Measurements from ENCODE around the gene NPAS1.
"Not testable (repeated sequence)": the region's sequence is repeated elsewhere in the genome, so short reads cannot be mapped to it uniquely, and the experiment has no call there.

The NPAS1 gene

GRCh38 chr19:47006496-47006895 is 13.1 kb upstream of the NPAS1 start:
- FAIRE-seq (no peak), DNase-seq (ENCODE audit: insufficient read length, low spot score) (no peak)
- TF ChIP-seq CTCF (IDR thresholded peaks at IDR 0.05; ENCODE audit: insufficient read depth, missing control alignments) = no peak

- DNase-seq (ENCODE audit: insufficient read length, low spot score); FAIRE-seq: not testable (repeated sequence)
Observed at GRCh38 chr19:47010549-47010948, 9.1 kb upstream of the NPAS1 start.

- no peak for DNase-seq (ENCODE audit: insufficient read length, low spot score)
- peak; percentile 77 for FAIRE-seq
- no peak for TF ChIP-seq CTCF (IDR thresholded peaks at IDR 0.05; ENCODE audit: insufficient read depth, missing control alignments)
Observed at GRCh38 chr19:47012617-47013016, 7.0 kb upstream of the NPAS1 start.

- TF ChIP-seq CTCF (IDR thresholded peaks at IDR 0.05; ENCODE audit: insufficient read depth, missing control alignments) = peak; percentile 85
- FAIRE-seq (no peak), DNase-seq (ENCODE audit: insufficient read length, low spot score) (no peak)
Observed at GRCh38 chr19:47013041-47013517, 6.6 kb upstream of the NPAS1 start.

GRCh38 chr19:47018923-47019322 is 714 bp upstream of the NPAS1 start:
- no peak for DNase-seq (ENCODE audit: insufficient read length, low spot score)
- TF ChIP-seq CTCF (IDR thresholded peaks at IDR 0.05; ENCODE audit: insufficient read depth, missing control alignments) = no peak
- FAIRE-seq = no peak

GRCh38 chr19:47020132-47020805 is 632 bp downstream of the NPAS1 start:
- no peak for TF ChIP-seq CTCF (IDR thresholded peaks at IDR 0.05; ENCODE audit: insufficient read depth, missing control alignments)
- DNase-seq (ENCODE audit: insufficient read length, low spot score) = no peak
- FAIRE-seq = no peak

GRCh38 chr19:47020992-47021496 is 1.4 kb downstream of the NPAS1 start:
- FAIRE-seq (no peak), DNase-seq (ENCODE audit: insufficient read length, low spot score) (no peak)
- TF ChIP-seq CTCF (IDR thresholded peaks at IDR 0.05; ENCODE audit: insufficient read depth, missing control alignments) = no peak

Data from D721Med (cell line).